ENCODE results near the gene GALNT17.

DNA sequence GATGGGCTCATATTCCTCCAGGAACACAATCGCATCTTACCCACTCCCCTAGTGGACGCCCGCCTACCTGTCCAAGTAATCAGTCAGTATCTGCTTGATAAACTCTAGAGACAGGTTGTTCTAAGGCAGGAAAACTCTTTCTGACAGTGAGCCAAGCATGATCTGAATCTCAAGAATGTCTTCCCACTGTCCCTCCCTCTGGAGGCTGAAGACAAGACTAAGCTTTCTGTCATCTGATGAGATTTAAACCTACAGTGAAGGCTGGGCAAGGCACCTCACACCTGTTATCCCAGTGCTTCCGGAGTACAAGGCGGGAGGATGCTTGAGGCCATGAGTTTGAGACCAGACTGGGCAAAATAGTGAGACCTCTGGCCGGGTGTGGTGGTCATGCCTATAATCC, 586.6 kb downstream of the GALNT17 start:
- TF ChIP-seq, protein P1, sequence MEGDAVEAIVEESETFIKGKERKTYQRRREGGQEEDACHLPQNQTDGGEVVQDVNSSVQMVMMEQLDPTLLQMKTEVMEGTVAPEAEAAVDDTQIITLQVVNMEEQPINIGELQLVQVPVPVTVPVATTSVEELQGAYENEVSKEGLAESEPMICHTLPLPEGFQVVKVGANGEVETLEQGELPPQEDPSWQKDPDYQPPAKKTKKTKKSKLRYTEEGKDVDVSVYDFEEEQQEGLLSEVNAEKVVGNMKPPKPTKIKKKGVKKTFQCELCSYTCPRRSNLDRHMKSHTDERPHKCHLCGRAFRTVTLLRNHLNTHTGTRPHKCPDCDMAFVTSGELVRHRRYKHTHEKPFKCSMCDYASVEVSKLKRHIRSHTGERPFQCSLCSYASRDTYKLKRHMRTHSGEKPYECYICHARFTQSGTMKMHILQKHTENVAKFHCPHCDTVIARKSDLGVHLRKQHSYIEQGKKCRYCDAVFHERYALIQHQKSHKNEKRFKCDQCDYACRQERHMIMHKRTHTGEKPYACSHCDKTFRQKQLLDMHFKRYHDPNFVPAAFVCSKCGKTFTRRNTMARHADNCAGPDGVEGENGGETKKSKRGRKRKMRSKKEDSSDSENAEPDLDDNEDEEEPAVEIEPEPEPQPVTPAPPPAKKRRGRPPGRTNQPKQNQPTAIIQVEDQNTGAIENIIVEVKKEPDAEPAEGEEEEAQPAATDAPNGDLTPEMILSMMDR (conservative IDR thresholded peaks at IDR 0.05; ENCODE audit: low read depth, low read length), result no peak
- no peak for TF ChIP-seq EZH2 (IDR thresholded peaks at IDR 0.05; ENCODE audit: low read length, unreplicated experiment)
